Endothelial cell of umbilical vein (primary cell): ENCODE data around the gene ARHGEF11. TPM values are rescaled to one million over a fixed set of nuclear protein-coding genes. Genes with fewer than 3 reads are reported as not detected.

Source experiments
- BruUV-seq: library from RNA; stranded (reverse); fragments of 400-500 nt; replicated peaks from 2 replicates; lab custom pipeline; 2021; lab: Mats Ljungman, UMichigan
- CTCF ChIA-PET: fragments of 300-600, 350-600 bp; sonication (Branson Sonifier 250); formaldehyde crosslinking; loops from one replicate; lab custom pipeline; 2021; ENCODE audit warnings: antibody characterized with exemption, inconsistent platforms; lab: Charles Lee
- POLR2A ChIA-PET: fragments of 300-600, 350-600 bp; sonication (Branson Sonifier 250); formaldehyde crosslinking; loops from one replicate; lab custom pipeline; 2021; ENCODE audit warnings: antibody characterized with exemption, inconsistent platforms; lab: Charles Lee
- DNase-seq: peaks from one replicate; pipeline ENCODE4 v3.0.0-alpha.2; 2011; ENCODE audit warnings: low read depth, low spot score
- FAIRE-seq: peaks from 2 replicates; lab custom pipeline; 2011; peaks lifted over from hg19 to GRCh38; lab: Jason Lieb, UNC
- H2AFZ ChIP-seq: 2 replicates; pipeline ENCODE4 v1.6.0; 2012; ENCODE audit warnings: low read depth, low read length, control low read depth, inconsistent platforms
- H3K27ac ChIP-seq: 2 replicates; pipeline ENCODE4 v1.5.1; 2011; ENCODE audit warnings: low read depth, mild to moderate bottlenecking, control low read depth, low read length, moderate library complexity; ENCODE audit not compliant: insufficient read depth
- H3K27me3 ChIP-seq, 2 experiments: 2 replicates each; pipeline versions ENCODE4 v1.6.0 to v1.6.1; 2011; ENCODE audit warnings: low read length in 2 of 2, mixed read lengths in 1 of 2; ENCODE audit not compliant: control insufficient read depth in 2 of 2, insufficient read depth in 2 of 2
- H3K36me3 ChIP-seq, 2 experiments: 2 replicates in 1 of 2; 3 replicates in 1 of 2; pipeline ENCODE4 v1.5.1; 2011; ENCODE audit warnings: low read length in 2 of 2, mild to moderate bottlenecking in 1 of 2, moderate library complexity in 1 of 2; ENCODE audit not compliant: control insufficient read depth in 2 of 2, insufficient read depth in 2 of 2; ENCODE audit errors: extremely low read depth in 1 of 2
- H3K4me1 ChIP-seq: 3 replicates; pipeline ENCODE4 v1.5.1; 2011; ENCODE audit warnings: mild to moderate bottlenecking, low read length; ENCODE audit not compliant: control insufficient read depth, insufficient read depth; ENCODE audit errors: extremely low read depth
- H3K4me2 ChIP-seq: 2 replicates; pipeline ENCODE4 v1.6.1; 2011; ENCODE audit warnings: low read length, control low read depth, mixed read lengths; ENCODE audit not compliant: insufficient read depth
- H3K4me3 ChIP-seq, 3 experiments: fragments of 200-600 bp in 1 of 3; sonication (generic), shearing (Covaris generic) in 1 of 3; replicated peaks in 1 of 3; 2 replicates each; pipeline ENCODE4 v1.5.1; 2011 to 2016; ENCODE audit warnings: control low read depth in 3 of 3, low read length in 3 of 3, mild to moderate bottlenecking in 2 of 3, inconsistent platforms in 1 of 3, low read depth in 1 of 3, moderate library complexity in 1 of 3; ENCODE audit not compliant: insufficient read depth in 1 of 3
- H3K79me2 ChIP-seq: 2 replicates; pipeline ENCODE4 v1.6.0; 2012; ENCODE audit warnings: low read length, inconsistent platforms; ENCODE audit not compliant: control insufficient read depth, insufficient read depth
- H3K9ac ChIP-seq: replicated peaks from 2 replicates; pipeline ENCODE3; 2011; ENCODE audit warnings: low read length, control low read depth; ENCODE audit not compliant: insufficient read depth; ENCODE audit errors: extremely low read depth
- H3K9me1 ChIP-seq: replicated peaks from 3 replicates; pipeline ENCODE4 v1.6.0; 2011; ENCODE audit warnings: mild to moderate bottlenecking, low read length; ENCODE audit not compliant: control insufficient read depth, insufficient read depth; ENCODE audit errors: extremely low read depth
- H3K9me3 ChIP-seq: replicated peaks from 2 replicates; pipeline ENCODE4 v1.5.1; 2012; ENCODE audit warnings: low read length, inconsistent platforms; ENCODE audit not compliant: control insufficient read depth, insufficient read depth
- H4K20me1 ChIP-seq: replicated peaks from 2 replicates; pipeline ENCODE3; 2011; ENCODE audit warnings: mild to moderate bottlenecking, low read length; ENCODE audit not compliant: control insufficient read depth, insufficient read depth; ENCODE audit errors: extremely low read depth
- CTCF ChIP-seq, 2 donors: IDR thresholded peaks; 1 replicate in 1 of 2; 2 replicates in 1 of 2; pipeline ENCODE4 v1.5.1; 2011; ENCODE audit warnings: low read length in 2 of 2, mild to moderate bottlenecking in 2 of 2, moderate library complexity in 2 of 2, control low read depth in 1 of 2, inconsistent platforms in 1 of 2, low read depth in 1 of 2; ENCODE audit not compliant: insufficient read depth in 1 of 2; ENCODE audit errors: extremely low read depth in 1 of 2
- EZH2 ChIP-seq: IDR thresholded peaks from 2 replicates; pipeline ENCODE4 v1.6.1; 2012; ENCODE audit warnings: borderline replicate concordance, low read depth, mild to moderate bottlenecking, moderate library complexity, low read length, inconsistent platforms; ENCODE audit not compliant: severe bottlenecking
- FOS ChIP-seq: IDR thresholded peaks from 2 replicates; pipeline ENCODE4 v1.6.1; 2011; ENCODE audit warnings: mild to moderate bottlenecking, low read length, moderate library complexity, borderline replicate concordance; ENCODE audit not compliant: insufficient read depth
- GATA2 ChIP-seq: IDR thresholded peaks from 2 replicates; pipeline ENCODE4 v1.7.0; 2011; ENCODE audit warnings: low read depth, mild to moderate bottlenecking, moderate library complexity, mixed read lengths, low read length; ENCODE audit not compliant: insufficient read length, insufficient read depth
- JUN ChIP-seq: IDR thresholded peaks from 2 replicates; pipeline ENCODE4 v1.6.1; 2011; ENCODE audit warnings: borderline replicate concordance, low read depth; ENCODE audit not compliant: insufficient read length, insufficient read depth
- MAX ChIP-seq: IDR thresholded peaks from 2 replicates; pipeline ENCODE4 v1.6.1; 2011; ENCODE audit not compliant: insufficient read depth, insufficient read length
- MYC ChIP-seq: IDR thresholded peaks from one replicate; pipeline ENCODE4 v1.6.1; 2011; ENCODE audit warnings: mild to moderate bottlenecking, low read depth, low read length
- POLR2A ChIP-seq: IDR thresholded peaks from 2 replicates; pipeline ENCODE4 v1.6.1; 2012; ENCODE audit warnings: low read depth, mild to moderate bottlenecking, control low read depth, low read length
- POLR2AphosphoS5 ChIP-seq: IDR thresholded peaks from 2 replicates; pipeline ENCODE4 v1.6.1; 2012; ENCODE audit warnings: low read depth, mild to moderate bottlenecking, control low read depth, low read length, moderate library complexity; ENCODE audit not compliant: insufficient read depth
- dilution Hi-C: fragments of 300-500 bp; cut with MboI; formaldehyde crosslinking; loops from one replicate; pipeline ENCODE4 v1.15.0; 2019; ENCODE audit warnings: low sequenced_read_pairs; ENCODE audit not compliant: extremely low pct_ligation_motif_present
- intact Hi-C: fragments of 100-400 bp; cut with micrococcal nuclease; formaldehyde crosslinking; loops from one replicate; pipeline ENCODE4 v1.10.0; 2022
- polyA plus RNA-seq, 4 experiments: library from polyadenylated mRNA; depleted of rRNA in 3 of 4; stranded (reverse) in 3 of 4; unstranded in 1 of 4; fragments of >200 nt; gene quantifications; 2 replicates each; pipeline versions ENCODE4 v1.2.1 to v1.2.3, GENCODE V29; 2011 to 2012; ENCODE audit warnings: missing spikeins in 1 of 4
- total RNA-seq: library from RNA; stranded (reverse); gene quantifications from 2 replicates; pipeline ENCODE4 v1.2.3, GENCODE V29; 2021

The ARHGEF11 gene
- total and polyA plus RNA-seq, 2 donors (not counting 3 experiments of a cell fraction or from before 2014, with no cell fraction given): 18.2 to 28.0 TPM

- Histone ChIP-seq H3K79me2 (peaks cover 3% of the 10 kb centered on the region), H3K4me1 (no peaks in the 10 kb centered on the region)
- TF ChIP-seq EZH2: no peak
- no peak for TF ChIP-seq FOS
- no peak for TF ChIP-seq CTCF (IDR thresholded peaks at IDR 0.05; ENCODE audit: extremely low read depth in 1 of 2, insufficient read depth in 1 of 2, low read depth in 1 of 2, low read length in 2 of 2)
- TF ChIP-seq GATA2: no peak
- TF ChIP-seq POLR2AphosphoS5: no peak
- TF ChIP-seq MYC: no peak
- no peak for TF ChIP-seq POLR2A
- no peak for TF ChIP-seq MAX
- TF ChIP-seq JUN: no peak
Observed at GRCh38 chr1:157033357-157033876, 12.1 kb downstream of the ARHGEF11 start.

More at GRCh38 chr1:157033357-157033876, 12.1 kb downstream of the ARHGEF11 start:
- no peaks in the 10 kb centered on the region for H4K20me1 ChIP-seq
- H3K27ac ChIP-seq: no peak overlapping the region
- no peaks in the 10 kb centered on the region for H3K9me1 ChIP-seq
- no peaks in the 10 kb centered on the region for H3K9me3 ChIP-seq
- intact Hi-C loops (no loop called here), dilution Hi-C loops (no loop called here)
- POLR2A ChIA-PET: no interaction called here
- CTCF ChIA-PET: interaction anchor here (0.9 to 1.8 kb wide), 3 partner anchors 8 to 33 kb away, joined by 3 to 5 read pairs (median 3); no protein-coding TSS in a partner anchor
- no peaks in the 10 kb centered on the region for H3K27me3 ChIP-seq
- no peak overlapping the region for H3K9ac ChIP-seq
- FAIRE-seq: no peak
- H3K4me2 ChIP-seq: no peak overlapping the region
- no peak overlapping the region for H2AFZ ChIP-seq
- H3K4me3 ChIP-seq: no peak overlapping the region
- no peak for DNase-seq
- BruUV-seq: no TSS peak
- no peaks in the 10 kb centered on the region for H3K36me3 ChIP-seq
